Cerebellar cortex (tissue), 1 donor: ENCODE measurements around the gene TBC1D9.
A peak's percentile ranks its signal among the peaks of the same experiment; 100 is the strongest.

Experiments used
- DNase-seq: peaks from one replicate; pipeline ENCODE4 v3.0.0-alpha.2; 2015; ENCODE audit warnings: low spot score

TBC1D9 gene

DNA sequence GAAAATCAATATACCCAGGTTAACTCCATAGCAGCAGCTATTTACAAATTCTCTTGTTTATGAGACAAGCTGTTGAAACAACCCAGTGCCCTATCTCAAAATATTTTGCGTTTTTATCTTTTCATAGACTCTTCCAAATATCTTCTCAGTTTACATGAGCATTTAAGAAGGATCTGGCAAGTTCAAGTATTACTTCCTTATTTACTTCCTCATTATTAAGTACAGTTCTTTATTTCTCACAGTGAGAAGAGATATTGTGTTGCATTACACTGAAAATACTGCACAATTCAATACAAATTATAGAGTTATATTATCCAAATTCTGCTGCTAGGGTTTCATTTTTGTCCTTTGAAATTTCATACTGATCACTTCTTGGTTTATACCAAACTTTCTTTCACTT lies 143.8 kb downstream of the TBC1D9 start:
- DNase-seq: no peak

DNA sequence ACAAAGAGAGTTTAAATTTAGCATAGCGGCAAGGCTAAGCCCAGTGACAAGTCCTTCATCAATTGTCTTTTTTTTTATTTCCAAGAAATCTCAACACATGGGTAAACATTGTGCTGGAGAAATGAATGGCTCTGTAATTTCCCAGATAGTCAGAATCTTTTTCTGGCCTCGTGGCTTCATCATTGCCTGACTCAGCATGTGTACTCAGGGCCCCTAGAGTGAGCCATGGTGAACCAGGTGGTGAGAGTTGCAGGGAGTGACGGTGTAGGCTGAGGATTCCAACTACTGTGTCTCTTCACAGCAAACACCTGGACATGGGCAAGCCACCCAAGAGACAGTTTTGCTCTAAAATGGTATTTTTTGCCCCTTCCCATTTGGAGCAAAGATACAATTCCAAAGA lies 144.3 kb downstream of the TBC1D9 start:
- DNase-seq: no peak

DNA sequence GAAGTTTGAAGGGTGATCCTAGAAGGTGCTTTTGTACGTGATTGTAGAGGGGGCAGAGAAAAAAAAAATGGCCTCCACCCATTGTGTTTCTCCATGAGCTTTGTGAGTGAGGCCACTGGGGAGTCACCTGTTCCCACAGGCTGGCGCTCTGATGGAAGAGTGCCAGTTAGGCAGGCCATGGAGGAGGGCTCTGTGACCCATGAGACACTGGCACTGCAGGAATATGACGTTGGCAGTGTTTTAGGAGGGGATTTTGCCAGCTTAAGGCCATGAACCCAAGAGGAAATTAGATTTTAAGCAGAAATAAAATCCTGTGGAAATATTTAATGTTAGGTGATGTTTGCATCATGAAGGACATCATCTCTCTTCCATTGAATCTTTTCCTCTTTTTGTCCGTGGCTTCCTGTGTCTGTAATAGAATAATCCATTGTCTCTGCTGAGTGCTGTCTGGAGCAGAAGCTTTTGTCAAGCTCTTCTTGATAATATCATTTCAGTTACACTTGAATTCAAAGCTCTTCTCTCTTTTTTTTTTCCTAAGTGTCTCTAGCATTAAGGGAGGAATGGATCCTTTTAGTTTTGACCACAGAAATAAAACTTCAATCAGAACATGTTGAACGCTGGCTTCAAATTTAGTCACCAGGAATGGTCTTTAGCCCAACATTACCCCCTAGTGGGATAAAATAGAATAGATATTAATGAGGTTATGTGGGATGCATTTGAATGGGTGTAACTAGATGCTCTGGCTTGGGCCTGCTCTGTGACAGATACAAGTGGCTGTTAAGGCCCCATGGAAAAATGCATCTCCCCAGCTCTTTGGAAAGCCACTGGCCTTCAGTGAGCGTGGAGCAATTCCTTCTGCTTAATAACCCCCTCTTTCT lies 146.4 kb downstream of the TBC1D9 start:
- peak; percentile 36 for DNase-seq

- no peak for DNase-seq
These were observed 148.3 kb downstream of the TBC1D9 start for GRCh38 chr4:140607852-140608251.

GRCh38 chr4:140604544-140604943 lies 151.6 kb downstream of the TBC1D9 start:
- no peak for DNase-seq

DNA sequence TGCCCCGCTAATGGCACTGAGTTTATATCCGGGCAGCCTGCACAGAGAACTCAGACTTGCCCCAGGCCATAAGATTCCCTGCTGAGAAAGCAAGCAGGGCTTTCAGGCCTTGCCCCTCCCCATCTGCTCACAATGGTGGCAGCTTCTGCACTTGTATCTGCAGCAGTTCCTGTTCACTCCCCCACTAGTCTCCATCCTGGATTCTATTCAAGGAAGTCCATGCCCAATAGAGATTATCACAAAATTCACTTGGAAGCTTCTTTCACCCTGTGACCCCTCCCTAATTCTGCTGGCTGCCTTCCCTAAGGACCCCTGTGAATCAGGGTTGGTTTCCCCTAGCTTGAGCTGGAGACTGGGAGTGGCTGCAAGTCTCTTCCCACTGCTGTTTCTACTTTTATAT lies 152.9 kb downstream of the TBC1D9 start:
- DNase-seq: no peak

- no peak for DNase-seq
These were observed 153.5 kb downstream of the TBC1D9 start for GRCh38 chr4:140602714-140603113.

GRCh38 chr4:140600408-140600807 lies 155.8 kb downstream of the TBC1D9 start:
- DNase-seq: no peak

GRCh38 chr4:140595065-140595464 lies 161.1 kb downstream of the TBC1D9 start:
- peak; percentile 66 for DNase-seq

DNA sequence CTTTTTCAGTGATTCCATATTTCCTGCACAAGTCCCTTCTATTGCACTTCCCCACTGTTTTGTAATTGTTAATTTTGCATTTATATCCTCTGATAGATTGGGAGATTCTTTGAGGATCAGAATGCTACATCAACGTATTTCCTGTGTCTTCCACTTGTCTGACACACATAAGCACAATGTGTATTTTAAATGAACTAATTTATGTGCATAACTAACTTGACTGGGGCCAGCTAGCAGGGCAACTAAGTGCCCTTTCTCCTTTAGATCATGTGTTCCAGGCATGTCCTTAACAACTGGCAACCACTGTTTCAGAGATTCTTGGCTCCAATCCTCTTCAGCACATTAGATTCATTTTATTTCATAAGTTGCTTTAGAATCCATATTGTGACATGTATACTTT lies 171.7 kb downstream of the TBC1D9 start:
- DNase-seq: no peak

DNA sequence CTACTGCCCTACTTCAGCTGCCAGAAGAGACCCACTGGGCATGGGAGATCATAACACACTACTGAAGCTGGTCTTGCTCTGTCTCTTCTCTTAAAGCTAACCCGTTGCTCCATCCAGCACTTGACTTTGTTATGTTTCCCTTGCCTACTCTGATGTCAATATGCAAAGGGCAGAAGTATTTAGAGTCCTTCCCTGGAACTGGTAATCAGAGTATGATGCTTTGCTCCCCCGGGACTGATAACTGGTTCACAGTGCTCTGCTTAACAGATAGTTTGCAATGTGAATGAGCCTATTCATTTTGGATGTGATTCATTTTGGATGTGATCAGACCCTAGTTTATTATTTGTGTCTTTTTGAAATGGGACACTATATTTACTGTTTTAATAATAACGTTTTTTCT lies 175.1 kb downstream of the TBC1D9 start:
- DNase-seq: no peak

DNA sequence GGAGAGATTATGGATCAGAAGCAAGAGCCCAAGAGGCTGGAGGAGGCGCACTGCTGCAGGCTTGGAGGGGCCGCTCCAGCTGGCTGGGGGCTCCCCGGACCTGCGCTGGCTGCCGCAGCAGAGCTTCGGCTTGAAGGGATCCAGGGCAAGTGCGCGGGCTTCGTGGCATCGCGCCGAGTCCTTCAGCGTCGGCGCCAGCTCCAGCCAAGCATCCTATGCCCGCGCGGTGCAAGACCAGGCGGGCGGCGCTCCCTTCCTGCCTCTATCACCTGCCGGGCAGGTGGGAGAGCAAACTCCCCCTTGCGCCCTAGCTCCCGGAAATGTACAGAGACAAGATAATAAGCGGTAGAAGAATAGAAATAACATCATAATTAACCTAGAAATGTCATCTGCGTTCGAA lies 176.9 kb downstream of the TBC1D9 start:
- peak; percentile 25 for DNase-seq

DNA sequence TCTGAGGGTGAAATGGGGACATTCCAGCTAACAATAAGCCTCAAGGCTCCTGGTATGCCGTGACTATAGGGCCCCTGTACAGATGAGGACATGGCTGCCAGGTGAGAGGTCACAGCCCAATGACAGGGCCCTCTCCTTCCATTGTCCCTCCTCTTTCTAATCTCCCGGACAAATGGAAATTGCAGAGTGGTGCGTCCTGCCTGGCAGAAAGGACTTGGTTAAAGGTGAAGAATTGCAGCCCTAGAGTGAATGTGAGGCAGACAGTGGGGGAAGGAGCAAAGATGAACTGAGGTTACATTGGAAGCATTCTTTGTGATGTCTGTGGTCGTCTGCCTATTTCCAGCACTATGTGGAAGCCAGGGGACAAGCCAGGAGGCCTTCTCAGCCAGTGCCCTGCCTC lies 180.7 kb downstream of the TBC1D9 start:
- DNase-seq: no peak

GRCh38 chr4:140571620-140572019 lies 184.6 kb downstream of the TBC1D9 start:
- no peak for DNase-seq
